ENCODE results near the gene PDSS2. TPM values are rescaled to one million over a fixed set of nuclear protein-coding genes. Genes with fewer than 3 reads are reported as not detected.
"Not testable (repeated sequence)": the region's sequence is repeated elsewhere in the genome, so short reads cannot be mapped to it uniquely, and the experiment has no call there.

The PDSS2 gene
- polyA plus RNA-seq, 2 donors: 3.6 to 7.3 TPM

DNA sequence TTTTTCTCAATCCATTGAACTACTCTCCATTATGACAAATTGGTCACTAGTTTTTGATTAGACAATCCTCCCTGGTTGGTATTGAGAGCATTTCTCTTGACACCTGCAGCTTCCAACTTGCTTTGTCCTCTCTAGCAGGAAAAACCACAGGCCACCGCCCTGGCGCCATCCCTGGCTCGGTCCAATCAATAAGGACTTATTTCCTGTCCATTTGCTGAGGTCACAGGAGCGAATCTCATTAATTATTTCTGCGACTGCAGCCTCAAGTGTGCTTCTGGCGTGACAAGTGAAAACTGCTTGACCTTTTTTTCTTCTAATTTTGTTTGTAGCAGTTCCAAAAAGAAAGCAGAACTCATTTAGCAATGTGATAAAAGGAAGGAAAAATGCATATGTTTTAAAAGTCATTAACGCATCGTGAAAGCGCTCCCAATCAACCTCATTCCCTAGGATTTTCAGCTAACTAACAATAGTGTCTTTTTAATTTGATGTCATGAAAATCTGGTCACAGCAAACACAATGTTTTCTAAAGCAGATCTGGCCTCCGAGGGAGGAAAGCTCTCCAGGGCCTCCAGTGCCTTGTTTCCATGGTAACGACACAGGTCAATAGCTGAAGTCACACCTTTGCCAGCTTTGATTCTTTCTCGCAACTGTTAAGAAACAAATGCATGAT, 305.1 kb downstream of the PDSS2 start:
- Histone ChIP-seq H3K9me3 (ENCODE audit: control insufficient read depth in 2 of 2, insufficient read depth in 1 of 2, low read depth in 1 of 2, low read length in 1 of 2) (no peaks in the 10 kb centered on the region), H3K4me3 (ENCODE audit: low read depth in 1 of 2, low read length in 2 of 2) (no peak overlapping the region), H3K27me3 (ENCODE audit: control insufficient read depth in 1 of 2, insufficient read depth in 2 of 2, low read length in 2 of 2) (no peaks in the 10 kb centered on the region), H3K4me1 (ENCODE audit: control insufficient read depth in 2 of 2, insufficient read depth in 2 of 2, low read length in 1 of 2) (no peaks in the 10 kb centered on the region), H3K36me3 (ENCODE audit: control insufficient read depth in 2 of 2, insufficient read depth in 2 of 2, low read length in 1 of 2) (peaks cover 0 to 2% of the 10 kb centered on the region in 2 donors), H3K27ac (ENCODE audit: low read depth in 2 of 2, low read length in 1 of 2) (no peak overlapping the region)
- WGBS, 2 donors: 65 to 74% methylated on average over 12 of the region's 12 CpGs

DNA sequence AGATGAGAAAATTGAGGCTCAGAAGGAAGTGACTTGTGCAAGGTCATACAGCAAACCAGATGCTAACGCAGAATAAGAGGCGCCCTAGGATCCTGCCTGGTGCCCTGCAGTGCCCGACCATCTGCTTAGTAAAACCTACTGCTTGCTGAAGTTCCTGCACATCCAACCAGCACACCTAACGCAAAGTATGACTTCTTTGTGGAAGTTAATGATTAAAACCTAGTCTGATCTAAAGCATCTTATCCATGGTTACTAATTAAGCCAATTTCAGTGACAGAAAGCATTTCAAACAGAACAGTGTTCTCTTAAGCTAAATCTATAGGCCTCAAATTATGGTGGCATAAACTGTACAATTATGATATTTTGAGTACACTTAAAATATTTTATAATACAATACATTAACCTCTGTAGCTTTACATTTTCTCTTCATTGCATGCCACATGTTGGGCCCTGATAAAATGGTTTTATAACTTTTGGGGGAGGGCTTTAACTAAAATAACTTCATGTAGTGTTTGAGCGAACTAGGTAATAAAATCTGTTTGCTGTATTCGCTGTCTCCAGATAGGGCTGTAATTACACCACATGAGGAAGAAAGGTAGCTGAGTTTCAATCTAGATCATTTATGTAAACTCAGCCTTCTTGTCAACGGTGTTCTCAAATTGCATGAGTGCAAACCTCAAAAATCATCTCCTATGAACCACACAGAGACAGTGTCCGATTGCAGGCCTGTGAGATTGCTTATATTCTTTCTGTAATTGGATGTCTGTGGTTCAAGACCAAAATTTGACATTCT, 306.5 kb downstream of the PDSS2 start:
- Histone ChIP-seq H3K4me3 (ENCODE audit: low read depth in 1 of 2, low read length in 2 of 2) (no peak overlapping the region), H3K36me3 (ENCODE audit: control insufficient read depth in 2 of 2, insufficient read depth in 2 of 2, low read length in 1 of 2) (peaks cover 0 to 2% of the 10 kb centered on the region in 2 donors), H3K27me3 (ENCODE audit: control insufficient read depth in 1 of 2, insufficient read depth in 2 of 2, low read length in 2 of 2) (no peaks in the 10 kb centered on the region), H3K9me3 (ENCODE audit: control insufficient read depth in 2 of 2, insufficient read depth in 1 of 2, low read depth in 1 of 2, low read length in 1 of 2) (no peaks in the 10 kb centered on the region), H3K4me1 (ENCODE audit: control insufficient read depth in 2 of 2, insufficient read depth in 2 of 2, low read length in 1 of 2) (no peaks in the 10 kb centered on the region), H3K27ac (ENCODE audit: low read depth in 2 of 2, low read length in 1 of 2) (no peak overlapping the region)
- 64 to 89% methylated on average over 8 of the region's 8 CpGs for WGBS, 2 donors

DNA sequence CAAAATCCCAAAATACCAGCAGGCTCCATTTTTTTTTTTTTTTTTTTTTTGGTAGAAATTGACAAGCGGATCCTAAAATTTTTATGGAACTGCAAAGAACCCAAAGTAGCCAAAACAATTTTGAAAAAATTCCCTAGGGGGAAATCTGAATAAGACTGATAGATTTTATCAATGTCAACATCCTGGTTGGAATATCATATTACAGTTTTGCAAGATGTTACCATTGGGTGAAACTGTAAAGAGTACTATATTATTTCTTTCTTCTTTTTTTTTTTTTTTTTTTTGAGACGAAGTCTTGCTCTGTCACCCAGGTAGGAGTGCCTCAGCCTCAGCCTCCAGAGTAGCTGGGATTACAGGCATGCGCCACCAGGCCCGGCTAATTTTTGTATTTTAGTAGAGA, 314.7 kb downstream of the PDSS2 start:
- Histone ChIP-seq H3K27ac (ENCODE audit: low read depth in 2 of 2, low read length in 1 of 2) (no peak overlapping the region), H3K9me3 (ENCODE audit: control insufficient read depth in 2 of 2, insufficient read depth in 1 of 2, low read depth in 1 of 2, low read length in 1 of 2) (no peaks in the 10 kb centered on the region), H3K4me3 (ENCODE audit: low read depth in 1 of 2, low read length in 2 of 2) (no peak overlapping the region), H3K36me3 (ENCODE audit: control insufficient read depth in 2 of 2, insufficient read depth in 2 of 2, low read length in 1 of 2) (no peaks in the 10 kb centered on the region), H3K27me3 (ENCODE audit: control insufficient read depth in 1 of 2, insufficient read depth in 2 of 2, low read length in 2 of 2) (no peaks in the 10 kb centered on the region), H3K4me1 (ENCODE audit: control insufficient read depth in 2 of 2, insufficient read depth in 2 of 2, low read length in 1 of 2) (no peaks in the 10 kb centered on the region)
- WGBS, 2 donors: 90 to 97% methylated on average over 4 of the region's 4 CpGs

DNA sequence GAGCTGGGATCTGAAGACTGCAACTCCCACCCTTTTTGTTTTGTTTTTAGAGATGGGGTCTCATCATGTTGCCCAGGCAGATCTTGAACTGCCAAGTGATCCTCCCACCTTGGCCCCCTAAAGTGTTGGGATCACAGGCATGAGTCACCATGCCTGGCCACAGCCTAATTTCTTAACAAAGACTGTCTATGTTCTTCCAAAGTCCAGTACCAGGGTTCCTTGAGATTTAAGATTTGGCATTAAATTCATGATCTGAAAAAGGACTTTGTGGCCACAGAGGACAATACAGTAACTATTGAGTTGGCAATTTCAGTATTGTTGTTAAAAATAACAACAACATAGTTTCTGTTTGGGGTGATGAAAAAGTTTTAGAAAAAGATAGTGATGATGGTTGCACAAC, 315.4 kb downstream of the PDSS2 start:
- no peaks in the 10 kb centered on the region for H3K4me1 ChIP-seq (ENCODE audit: control insufficient read depth in 2 of 2, insufficient read depth in 2 of 2, low read length in 1 of 2)
- no peak overlapping the region for H3K4me3 ChIP-seq (ENCODE audit: low read depth in 1 of 2, low read length in 2 of 2)
- H3K27ac ChIP-seq (ENCODE audit: low read depth in 2 of 2, low read length in 1 of 2): no peak overlapping the region
- no peaks in the 10 kb centered on the region for H3K36me3 ChIP-seq (ENCODE audit: control insufficient read depth in 2 of 2, insufficient read depth in 2 of 2, low read length in 1 of 2)
- no peaks in the 10 kb centered on the region for H3K27me3 ChIP-seq (ENCODE audit: control insufficient read depth in 1 of 2, insufficient read depth in 2 of 2, low read length in 2 of 2)
- H3K9me3 ChIP-seq (ENCODE audit: control insufficient read depth in 2 of 2, insufficient read depth in 1 of 2, low read depth in 1 of 2, low read length in 1 of 2): no peaks in the 10 kb centered on the region

DNA sequence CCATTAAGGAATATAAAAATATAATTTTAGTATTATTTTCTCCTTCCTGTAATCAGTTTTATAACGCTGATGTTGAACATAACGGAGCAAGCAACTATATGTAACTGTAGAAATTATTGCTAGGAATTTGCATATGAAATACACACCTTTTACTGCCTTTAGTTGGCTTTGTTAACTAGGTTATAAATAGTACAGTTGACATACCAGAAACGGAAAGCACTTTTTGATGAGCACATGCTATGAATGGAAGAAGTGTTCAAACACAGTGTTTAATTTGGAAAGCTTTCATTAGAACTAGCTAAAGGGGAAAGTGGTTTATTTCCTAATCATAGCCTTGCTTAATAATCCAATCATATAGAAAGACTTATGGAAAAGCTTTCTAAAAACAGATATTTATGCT, 318.8 kb downstream of the PDSS2 start:
- no peaks in the 10 kb centered on the region for H3K36me3 ChIP-seq (ENCODE audit: control insufficient read depth in 2 of 2, insufficient read depth in 2 of 2, low read length in 1 of 2)
- no peak overlapping the region for H3K27ac ChIP-seq (ENCODE audit: low read depth in 2 of 2, low read length in 1 of 2)
- no peaks in the 10 kb centered on the region for H3K9me3 ChIP-seq (ENCODE audit: control insufficient read depth in 2 of 2, insufficient read depth in 1 of 2, low read depth in 1 of 2, low read length in 1 of 2)
- no peaks in the 10 kb centered on the region for H3K27me3 ChIP-seq (ENCODE audit: control insufficient read depth in 1 of 2, insufficient read depth in 2 of 2, low read length in 2 of 2)
- no peak overlapping the region for H3K4me3 ChIP-seq (ENCODE audit: low read depth in 1 of 2, low read length in 2 of 2)
- WGBS, 2 donors: 66 to 68% methylated on average over 3 of the region's 3 CpGs
- no peaks in the 10 kb centered on the region for H3K4me1 ChIP-seq (ENCODE audit: control insufficient read depth in 2 of 2, insufficient read depth in 2 of 2, low read length in 1 of 2)

DNA sequence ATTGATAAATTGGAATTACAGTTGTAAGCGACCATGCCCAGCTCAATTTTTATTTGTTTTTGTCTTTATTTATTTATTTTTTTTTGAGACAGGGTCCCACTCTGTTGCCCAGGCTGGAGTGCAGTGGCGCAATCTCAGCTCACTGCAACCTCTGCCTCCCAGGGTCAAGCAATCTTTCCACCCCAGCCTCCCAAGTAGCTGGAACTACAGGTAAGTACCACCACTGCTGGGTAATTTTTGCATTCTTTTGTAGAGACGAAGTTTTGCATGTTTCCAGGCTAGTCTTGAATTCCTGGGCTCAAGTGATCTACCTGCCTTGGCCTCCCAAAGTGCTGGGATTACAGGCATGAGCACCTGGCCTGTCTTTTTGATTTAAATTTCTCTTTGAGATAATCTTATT, 323.0 kb downstream of the PDSS2 start:
- not testable (repeated sequence) for H3K9me3 ChIP-seq (ENCODE audit: control insufficient read depth in 2 of 2, insufficient read depth in 1 of 2, low read depth in 1 of 2, low read length in 1 of 2); H3K27me3 ChIP-seq (ENCODE audit: control insufficient read depth in 1 of 2, insufficient read depth in 2 of 2, low read length in 2 of 2); H3K4me1 ChIP-seq (ENCODE audit: control insufficient read depth in 2 of 2, insufficient read depth in 2 of 2, low read length in 1 of 2); H3K27ac ChIP-seq (ENCODE audit: low read depth in 2 of 2, low read length in 1 of 2); H3K36me3 ChIP-seq (ENCODE audit: control insufficient read depth in 2 of 2, insufficient read depth in 2 of 2, low read length in 1 of 2); H3K4me3 ChIP-seq (ENCODE audit: low read depth in 1 of 2, low read length in 2 of 2)
- WGBS, 2 donors: 83 to 88% methylated on average over 3 of the region's 3 CpGs

DNA sequence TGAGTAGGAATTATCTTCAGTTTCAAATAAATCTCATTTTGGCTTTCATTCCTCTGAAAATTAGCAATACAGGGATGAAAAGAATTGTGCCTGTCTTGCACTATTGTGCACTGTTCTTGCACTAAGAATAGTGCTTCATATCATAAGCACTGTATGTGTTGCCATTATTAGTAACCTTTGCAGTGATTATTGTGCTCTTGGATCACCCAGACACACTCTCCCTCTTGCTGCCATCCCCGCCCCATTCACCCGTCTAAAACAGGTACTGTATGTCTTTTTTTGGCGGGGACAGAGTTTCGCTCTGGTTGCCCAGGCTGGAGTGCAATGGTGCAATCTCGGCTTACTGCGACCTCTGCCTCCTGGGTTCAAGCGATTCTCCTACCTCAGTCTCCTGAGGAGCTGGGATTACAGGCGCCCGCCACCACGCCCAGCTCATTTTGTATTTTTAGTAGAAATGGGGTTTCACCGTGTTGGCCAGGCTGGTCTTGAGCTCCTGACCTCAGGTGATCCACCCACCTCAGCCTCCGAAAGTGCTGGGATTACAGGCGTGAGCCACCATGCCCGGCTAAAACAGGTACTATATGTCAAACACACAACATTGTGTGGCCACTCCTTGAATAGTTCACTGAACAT, 324.2 kb downstream of the PDSS2 start:
- 89 to 91% methylated on average over 14 of the region's 14 CpGs for WGBS, 2 donors
- not testable (repeated sequence) for H3K9me3 ChIP-seq (ENCODE audit: control insufficient read depth in 2 of 2, insufficient read depth in 1 of 2, low read depth in 1 of 2, low read length in 1 of 2); H3K4me1 ChIP-seq (ENCODE audit: control insufficient read depth in 2 of 2, insufficient read depth in 2 of 2, low read length in 1 of 2); H3K27ac ChIP-seq (ENCODE audit: low read depth in 2 of 2, low read length in 1 of 2); H3K36me3 ChIP-seq (ENCODE audit: control insufficient read depth in 2 of 2, insufficient read depth in 2 of 2, low read length in 1 of 2); H3K4me3 ChIP-seq (ENCODE audit: low read depth in 1 of 2, low read length in 2 of 2); H3K27me3 ChIP-seq (ENCODE audit: control insufficient read depth in 1 of 2, insufficient read depth in 2 of 2, low read length in 2 of 2)

DNA sequence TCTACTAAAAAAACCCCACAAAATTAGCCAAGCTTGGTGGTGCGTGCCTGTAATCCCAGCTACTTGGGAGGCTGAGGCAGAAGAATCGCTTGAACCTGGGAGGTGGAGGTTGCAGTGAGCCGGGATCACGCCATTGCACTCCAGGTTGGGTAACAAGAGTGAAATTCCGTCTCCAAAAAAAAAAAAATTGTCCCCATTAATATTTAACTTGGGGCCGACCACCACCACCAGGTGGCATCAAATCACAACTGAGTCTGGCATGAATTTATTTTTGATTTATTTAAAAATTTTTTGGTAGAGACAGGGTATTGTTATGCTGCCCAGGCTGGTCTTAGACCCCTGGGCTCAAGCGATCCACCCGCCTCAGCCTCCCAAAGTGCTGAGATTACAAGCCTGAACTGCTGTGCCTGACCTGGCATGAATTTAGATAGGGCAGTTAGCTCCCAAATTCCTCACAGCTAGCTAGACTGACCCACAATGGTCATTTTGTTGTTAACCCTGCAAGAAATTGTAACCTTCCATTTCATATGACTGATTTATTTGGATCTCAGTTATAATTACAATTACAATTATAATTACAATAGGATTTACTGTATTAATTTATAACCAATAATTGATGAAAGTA, 326.9 kb downstream of the PDSS2 start:
- no peaks in the 10 kb centered on the region for H3K9me3 ChIP-seq (ENCODE audit: control insufficient read depth in 2 of 2, insufficient read depth in 1 of 2, low read depth in 1 of 2, low read length in 1 of 2)
- no peaks in the 10 kb centered on the region for H3K4me1 ChIP-seq (ENCODE audit: control insufficient read depth in 2 of 2, insufficient read depth in 2 of 2, low read length in 1 of 2)
- H3K36me3 ChIP-seq (ENCODE audit: control insufficient read depth in 2 of 2, insufficient read depth in 2 of 2, low read length in 1 of 2): no peaks in the 10 kb centered on the region
- no peaks in the 10 kb centered on the region for H3K27me3 ChIP-seq (ENCODE audit: control insufficient read depth in 1 of 2, insufficient read depth in 2 of 2, low read length in 2 of 2)
- 40 to 54% methylated on average over 8 of the region's 8 CpGs for WGBS, 2 donors
- no peak overlapping the region for H3K4me3 ChIP-seq (ENCODE audit: low read depth in 1 of 2, low read length in 2 of 2)
- H3K27ac ChIP-seq (ENCODE audit: low read depth in 2 of 2, low read length in 1 of 2): no peak overlapping the region

DNA sequence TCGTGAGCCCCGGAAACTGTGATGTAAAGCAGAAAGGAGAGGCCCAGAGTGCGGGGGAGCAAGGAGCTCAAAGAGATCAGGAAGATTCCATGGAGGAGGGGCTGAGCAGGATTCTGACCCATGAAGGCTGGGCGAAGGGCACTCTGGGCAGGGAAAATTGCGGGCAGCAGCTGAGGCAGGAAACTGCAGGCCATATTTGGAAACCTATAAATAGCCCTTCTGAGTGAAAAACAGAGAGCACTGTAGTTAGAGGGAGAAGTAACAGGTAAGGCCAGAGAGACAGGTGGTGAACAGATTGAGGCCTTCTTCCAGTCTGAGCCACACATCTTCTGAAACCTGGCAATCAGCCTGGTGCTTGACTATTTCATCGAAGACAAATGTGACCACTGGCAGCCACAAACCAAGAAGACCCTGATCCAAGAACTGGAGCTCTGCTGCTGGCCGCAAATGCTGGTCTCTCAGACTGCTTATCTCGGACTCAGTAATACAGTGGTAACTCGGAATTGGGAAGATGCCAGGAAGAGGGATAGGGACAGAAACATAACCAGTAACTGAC, 329.9 kb downstream of the PDSS2 start:
- 74 to 84% methylated on average over 9 of the region's 9 CpGs for WGBS, 2 donors
- H3K27ac ChIP-seq (ENCODE audit: low read depth in 2 of 2, low read length in 1 of 2): no peak overlapping the region

More for the DNA sequence above, 329.9 kb downstream of the PDSS2 start:
- Histone ChIP-seq H3K36me3 (ENCODE audit: control insufficient read depth in 2 of 2, insufficient read depth in 2 of 2, low read length in 1 of 2) (no peaks in the 10 kb centered on the region), H3K27me3 (ENCODE audit: control insufficient read depth in 1 of 2, insufficient read depth in 2 of 2, low read length in 2 of 2) (no peaks in the 10 kb centered on the region), H3K4me1 (ENCODE audit: control insufficient read depth in 2 of 2, insufficient read depth in 2 of 2, low read length in 1 of 2) (no peaks in the 10 kb centered on the region), H3K9me3 (ENCODE audit: control insufficient read depth in 2 of 2, insufficient read depth in 1 of 2, low read depth in 1 of 2, low read length in 1 of 2) (no peaks in the 10 kb centered on the region), H3K4me3 (ENCODE audit: low read depth in 1 of 2, low read length in 2 of 2) (no peak overlapping the region)
